Fibroblast of the aortic adventitia (primary cell): ENCODE results near the gene DCN. TPM values are rescaled to one million over a fixed set of nuclear protein-coding genes. Genes with fewer than 3 reads are reported as not detected.

Experiments
- DNase-seq: peaks from one replicate; pipeline ENCODE4 v3.0.0-alpha.2; 2010; ENCODE audit warnings: low read depth
- H3K4me3 ChIP-seq: 2 replicates; pipeline ENCODE4 v1.5.1; 2011; ENCODE audit warnings: low read depth, mild to moderate bottlenecking, control low read depth, low read length, moderate library complexity
- total RNA-seq: library from RNA; depleted of rRNA; stranded (reverse); fragments of >200 nt; gene quantifications from 2 replicates; pipeline ENCODE4 v1.2.3, GENCODE V29; 2012; ENCODE audit warnings: low replicate concordance
- TF ChIP-seq, protein P1 (sequence below): IDR thresholded peaks from 2 replicates; pipeline ENCODE4 v1.5.1; 2011; ENCODE audit warnings: mild to moderate bottlenecking, low read length, control low read depth, inconsistent platforms; ENCODE audit not compliant: insufficient read depth

Gene DCN
- total RNA-seq, 1 donor: 2,298 TPM

DNA sequence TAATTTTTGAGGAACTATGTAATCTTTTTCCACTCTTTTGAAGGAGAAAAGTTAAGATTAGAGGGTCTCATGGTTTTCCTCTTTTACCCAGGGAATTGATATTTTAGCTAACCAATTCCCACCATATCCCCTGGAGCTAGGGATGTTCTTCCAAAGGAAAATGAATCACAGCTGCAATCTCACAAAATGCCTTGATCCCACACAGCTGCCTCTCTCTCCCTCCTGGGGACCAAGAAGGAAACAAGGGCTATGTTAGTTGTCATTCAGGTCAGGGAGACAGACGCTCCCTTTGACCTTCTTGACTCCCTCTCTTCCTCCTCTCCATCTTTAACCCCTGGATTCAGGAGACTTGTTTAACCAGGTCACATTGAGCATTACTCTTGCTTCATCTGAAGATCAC lies 9.5 kb downstream of the DCN start:
- TF ChIP-seq, protein P1, sequence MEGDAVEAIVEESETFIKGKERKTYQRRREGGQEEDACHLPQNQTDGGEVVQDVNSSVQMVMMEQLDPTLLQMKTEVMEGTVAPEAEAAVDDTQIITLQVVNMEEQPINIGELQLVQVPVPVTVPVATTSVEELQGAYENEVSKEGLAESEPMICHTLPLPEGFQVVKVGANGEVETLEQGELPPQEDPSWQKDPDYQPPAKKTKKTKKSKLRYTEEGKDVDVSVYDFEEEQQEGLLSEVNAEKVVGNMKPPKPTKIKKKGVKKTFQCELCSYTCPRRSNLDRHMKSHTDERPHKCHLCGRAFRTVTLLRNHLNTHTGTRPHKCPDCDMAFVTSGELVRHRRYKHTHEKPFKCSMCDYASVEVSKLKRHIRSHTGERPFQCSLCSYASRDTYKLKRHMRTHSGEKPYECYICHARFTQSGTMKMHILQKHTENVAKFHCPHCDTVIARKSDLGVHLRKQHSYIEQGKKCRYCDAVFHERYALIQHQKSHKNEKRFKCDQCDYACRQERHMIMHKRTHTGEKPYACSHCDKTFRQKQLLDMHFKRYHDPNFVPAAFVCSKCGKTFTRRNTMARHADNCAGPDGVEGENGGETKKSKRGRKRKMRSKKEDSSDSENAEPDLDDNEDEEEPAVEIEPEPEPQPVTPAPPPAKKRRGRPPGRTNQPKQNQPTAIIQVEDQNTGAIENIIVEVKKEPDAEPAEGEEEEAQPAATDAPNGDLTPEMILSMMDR: no peak
- peak; percentile 21 for DNase-seq
- H3K4me3 ChIP-seq: no peak overlapping the region

DNA sequence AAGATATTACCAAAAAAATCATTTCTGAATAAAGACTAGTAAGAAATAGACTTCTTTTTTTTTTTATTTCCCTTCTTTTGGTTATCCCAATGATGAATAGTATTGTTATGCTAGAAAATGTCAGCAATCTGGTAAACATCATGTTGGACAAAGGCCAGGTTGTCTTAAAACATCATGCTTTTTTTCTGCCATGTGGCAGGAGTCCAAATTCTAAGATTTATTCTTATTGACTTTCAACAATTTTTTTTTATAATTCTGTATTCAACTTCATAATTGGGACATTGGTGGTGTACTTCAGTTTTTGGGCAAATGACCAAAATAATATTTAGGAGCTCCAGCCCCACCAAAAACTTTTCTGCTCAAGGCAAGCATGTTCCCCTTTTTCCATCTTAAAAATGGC lies 10.5 kb downstream of the DCN start:
- TF ChIP-seq, protein P1: no peak
- H3K4me3 ChIP-seq: no peak overlapping the region
- peak; percentile 57 for DNase-seq

DNA sequence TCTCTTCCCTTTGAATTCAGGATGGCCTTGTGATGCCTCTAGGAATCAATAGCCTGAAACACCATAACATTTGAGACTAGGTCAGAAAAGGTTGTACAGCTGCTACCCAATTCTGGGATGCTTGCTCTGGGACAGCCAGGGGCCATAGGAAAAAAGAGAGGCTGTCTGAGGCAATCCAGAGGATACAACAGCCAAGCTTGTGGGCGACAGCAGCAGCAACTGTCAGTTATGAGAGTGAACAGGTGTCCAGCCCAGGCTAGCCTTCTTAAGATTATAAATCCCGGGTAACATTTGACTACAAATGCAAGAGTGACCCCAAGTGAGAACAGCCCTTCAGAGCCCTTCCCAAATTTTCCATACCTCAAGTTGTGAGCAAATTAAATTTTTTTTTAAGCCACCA lies 11.1 kb downstream of the DCN start:
- no peak overlapping the region for H3K4me3 ChIP-seq
- DNase-seq: no peak
- TF ChIP-seq, protein P1: no peak

DNA sequence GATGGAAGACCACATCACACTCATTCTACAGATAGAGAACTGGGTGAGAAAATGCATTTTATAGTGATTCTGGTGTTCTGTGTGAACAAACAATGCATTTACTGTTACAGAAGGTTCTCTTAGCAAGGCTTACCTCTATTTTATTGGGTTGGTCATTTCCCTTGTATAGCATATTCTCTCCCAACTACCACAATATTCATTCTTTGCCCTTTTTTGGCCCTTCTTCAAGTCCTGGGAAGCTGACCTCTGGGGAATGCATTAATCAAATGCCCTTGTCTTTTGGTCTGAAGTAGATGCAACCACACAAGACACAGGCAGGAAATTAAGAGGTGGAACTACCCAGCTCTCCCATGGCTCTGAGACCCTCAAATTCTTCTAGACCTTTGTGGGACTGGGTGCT lies 19.5 kb downstream of the DCN start:
- TF ChIP-seq, protein P1: no peak
- no peak for DNase-seq

DNA sequence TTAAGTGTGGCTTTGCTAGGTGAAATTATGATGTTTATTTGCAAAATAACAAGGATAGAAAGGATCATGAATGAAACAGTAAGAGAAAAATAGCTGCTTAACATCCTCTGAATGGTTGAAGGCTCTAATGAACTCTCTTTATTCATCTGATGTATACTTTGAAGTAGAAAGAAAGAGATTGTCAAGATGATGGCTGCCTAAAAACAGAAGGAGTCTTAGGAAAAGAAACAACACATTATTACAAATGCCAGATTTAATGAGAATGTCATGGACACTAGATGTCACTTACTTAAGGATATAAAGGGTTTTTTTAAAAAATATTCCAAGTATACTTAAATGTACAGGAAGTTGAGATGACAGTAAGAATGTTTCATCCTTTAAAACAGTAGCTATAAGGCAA lies 21.6 kb downstream of the DCN start:
- no peak for DNase-seq
- TF ChIP-seq, protein P1: no peak
- H3K4me3 ChIP-seq: no peak overlapping the region

More for the DNA sequence above, 19.5 kb downstream of the DCN start:
- H3K4me3 ChIP-seq: no peak overlapping the region

DNA sequence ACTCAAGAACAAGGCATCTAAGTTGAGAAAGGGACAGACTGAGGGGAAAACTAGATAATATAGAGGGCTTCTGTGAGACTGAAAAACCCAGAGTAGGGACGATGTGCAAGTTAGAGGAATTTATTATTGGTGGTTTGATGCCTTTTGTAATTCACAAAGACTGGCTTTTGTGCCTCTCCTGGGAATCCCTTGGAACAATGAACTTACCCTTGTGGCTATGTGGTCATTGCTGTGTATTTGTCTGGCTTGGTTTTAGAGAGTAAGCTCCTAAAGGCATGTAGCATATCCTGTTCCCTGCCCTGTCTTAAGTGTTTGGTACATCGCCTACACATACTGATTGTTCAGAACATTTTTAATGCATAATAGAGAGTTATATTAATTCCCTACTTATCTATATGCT lies 26.6 kb downstream of the DCN start:
- TF ChIP-seq, protein P1: no peak
- no peak overlapping the region for H3K4me3 ChIP-seq
- DNase-seq: peak; percentile 27

DNA sequence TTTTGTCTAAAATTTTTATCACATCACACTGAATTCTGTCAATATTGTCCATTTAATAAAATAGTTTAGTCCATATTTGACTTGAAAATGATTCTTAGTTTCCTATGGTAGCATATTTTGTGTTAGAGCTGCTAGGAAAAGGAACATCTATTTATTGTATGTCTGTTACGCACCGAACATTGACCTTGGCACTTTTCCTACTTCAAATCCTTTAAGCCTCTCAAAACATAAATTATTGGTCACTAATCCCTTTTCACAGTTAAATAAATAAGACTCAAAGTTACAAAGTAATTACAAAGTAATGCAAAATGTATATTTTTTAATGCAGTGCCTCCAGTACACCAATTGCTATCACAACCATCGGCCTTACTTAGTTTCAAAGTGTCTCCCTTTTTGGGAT lies 28.5 kb downstream of the DCN start:
- no peak for DNase-seq
- no peak overlapping the region for H3K4me3 ChIP-seq
- TF ChIP-seq, protein P1: no peak
